NCI-H146 (cell line): ENCODE measurements around the gene TMEM178A.

ENCODE experiments used
- DNase-seq: peaks from one replicate; lab custom pipeline; 2025; lab: John Stamatoyannopoulos, UW

TMEM178A gene

GRCh38 chr2:39679805-39680204 lies 14.1 kb downstream of the TMEM178A start:
- no peak for DNase-seq

GRCh38 chr2:39682066-39682692 lies 16.5 kb downstream of the TMEM178A start:
- DNase-seq: no peak

- DNase-seq: no peak
Observed at GRCh38 chr2:39683022-39683699, 17.4 kb downstream of the TMEM178A start.

GRCh38 chr2:39684464-39684863 lies 18.7 kb downstream of the TMEM178A start:
- DNase-seq: no peak

- DNase-seq: no peak
Observed at GRCh38 chr2:39685126-39685525, 19.4 kb downstream of the TMEM178A start.

- no peak for DNase-seq
Observed at GRCh38 chr2:39686456-39686855, 20.7 kb downstream of the TMEM178A start.

GRCh38 chr2:39688181-39688580 lies 22.5 kb downstream of the TMEM178A start:
- peak; percentile 48 for DNase-seq

GRCh38 chr2:39689272-39689841 lies 23.6 kb downstream of the TMEM178A start:
- peak; percentile 79 for DNase-seq

- DNase-seq: peak; percentile 71
Observed at GRCh38 chr2:39689876-39690275, 24.2 kb downstream of the TMEM178A start.

- DNase-seq: no peak
Observed at GRCh38 chr2:39693245-39693644, 27.5 kb downstream of the TMEM178A start.

- DNase-seq: peak; percentile 95
Observed at GRCh38 chr2:39696101-39696553, 30.4 kb downstream of the TMEM178A start.

- peak; percentile 69 for DNase-seq
Observed at GRCh38 chr2:39696838-39697237, 31.1 kb downstream of the TMEM178A start.

- DNase-seq: peak; percentile 29
Observed at GRCh38 chr2:39697454-39697853, 31.7 kb downstream of the TMEM178A start.

- no peak for DNase-seq
Observed at GRCh38 chr2:39701137-39701536, 35.4 kb downstream of the TMEM178A start.

- peak; percentile 19 for DNase-seq
Observed at GRCh38 chr2:39703181-39703872, 37.6 kb downstream of the TMEM178A start.

GRCh38 chr2:39704540-39704939 lies 38.8 kb downstream of the TMEM178A start:
- peak; percentile 87 for DNase-seq

GRCh38 chr2:39705638-39706037 lies 39.9 kb downstream of the TMEM178A start:
- DNase-seq: peak; percentile 86

- DNase-seq: no peak
Observed at GRCh38 chr2:39706312-39706711, 40.6 kb downstream of the TMEM178A start.

GRCh38 chr2:39706945-39707344 lies 41.2 kb downstream of the TMEM178A start:
- DNase-seq: no peak

GRCh38 chr2:39708003-39708402 lies 42.3 kb downstream of the TMEM178A start:
- no peak for DNase-seq

- no peak for DNase-seq
Observed at GRCh38 chr2:39710807-39711206, 45.1 kb downstream of the TMEM178A start.

- DNase-seq: no peak
Observed at GRCh38 chr2:39712953-39713352, 47.2 kb downstream of the TMEM178A start.

- no peak for DNase-seq
Observed at GRCh38 chr2:39715095-39715494, 49.4 kb downstream of the TMEM178A start.
